ENCODE measurements around the gene UTP4.
A peak's percentile ranks its signal among the peaks of the same experiment; 100 is the strongest.

UTP4 gene

DNA sequence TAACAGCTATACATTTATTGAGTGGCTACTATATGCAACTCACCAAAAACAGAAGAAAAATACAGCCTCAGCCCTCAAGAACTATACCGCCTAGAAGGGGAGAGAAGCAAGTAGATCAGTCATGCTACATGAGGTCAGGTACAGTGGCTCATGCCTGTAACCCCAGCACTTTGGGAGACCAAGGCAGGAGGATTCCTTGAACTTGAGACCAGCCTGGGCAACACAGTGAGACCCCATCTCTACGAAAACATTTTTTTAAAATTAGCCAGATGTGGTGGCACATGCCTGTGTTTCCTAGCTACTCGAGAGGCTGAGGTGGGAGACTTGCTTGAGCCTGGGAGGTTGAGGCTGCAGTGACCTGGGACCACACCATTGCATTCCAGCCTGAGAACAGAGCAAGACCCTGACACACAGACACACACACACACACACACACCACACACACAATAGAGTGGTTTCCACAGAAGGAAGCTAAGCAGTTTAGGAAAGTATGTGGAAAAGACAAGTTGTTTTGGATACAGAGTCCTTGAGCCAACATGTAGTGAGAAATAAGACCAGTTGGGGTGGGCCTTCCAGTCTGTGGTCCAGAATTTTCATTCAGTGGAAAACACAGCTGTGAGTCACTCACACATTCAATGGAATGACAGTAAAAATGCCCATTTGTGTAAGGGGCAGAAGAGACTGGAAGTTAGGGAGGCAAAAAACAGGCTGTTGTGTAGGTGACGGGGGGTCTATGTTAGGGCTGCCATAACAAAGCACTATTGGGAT, 43.8 kb downstream of the UTP4 start:
- DNase-seq (ENCODE audit: low spot score): no peak

GRCh38 chr16:69179328-69180010, 47.0 kb downstream of the UTP4 start:
- DNase-seq (ENCODE audit: low spot score): no peak

- DNase-seq (ENCODE audit: low spot score): no peak
These were observed 47.5 kb downstream of the UTP4 start for GRCh38 chr16:69180011-69180338.

- peak; percentile 47 for DNase-seq (ENCODE audit: low spot score)
These were observed 50.4 kb downstream of the UTP4 start for GRCh38 chr16:69182730-69183416.

DNA sequence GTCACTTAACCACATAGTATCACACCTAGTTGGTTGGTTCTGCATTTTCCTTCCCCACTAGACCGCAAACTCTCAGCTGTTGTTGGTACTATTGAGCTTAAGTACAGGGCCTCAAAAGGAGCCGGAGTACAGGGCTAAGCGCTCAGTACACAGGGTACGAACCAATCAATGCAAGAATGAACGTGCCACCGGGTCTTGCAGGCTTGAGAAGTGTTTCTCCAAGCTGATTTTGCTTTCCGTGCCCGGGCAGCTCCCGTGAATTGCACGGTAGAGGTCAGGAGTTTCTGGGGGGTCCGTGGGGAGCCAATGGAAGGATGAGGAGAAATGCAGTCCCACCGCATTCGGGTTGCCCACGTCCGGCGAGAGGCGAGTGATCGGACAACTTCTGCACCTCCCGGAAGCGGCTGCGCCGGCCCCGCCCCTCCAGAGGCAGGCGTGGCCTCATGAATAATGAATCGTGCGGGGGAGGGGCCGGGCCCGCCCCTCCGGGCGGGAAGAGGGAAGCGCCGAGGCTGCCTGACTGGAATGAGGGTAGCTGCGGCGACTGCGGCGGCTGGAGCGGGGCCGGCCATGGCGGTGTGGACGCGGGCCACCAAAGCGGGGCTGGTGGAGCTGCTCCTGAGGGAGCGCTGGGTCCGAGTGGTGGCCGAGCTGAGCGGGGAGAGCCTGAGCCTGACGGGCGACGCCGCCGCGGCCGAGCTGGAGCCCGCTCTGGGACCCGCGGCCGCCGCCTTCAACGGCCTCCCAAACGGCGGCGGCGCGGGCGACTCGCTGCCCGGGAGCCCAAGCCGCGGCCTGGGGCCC, 54.4 kb downstream of the UTP4 start, which contains the start of gene SNTB2:
Gene SNTB2, plus strand, starts transcription at position 523 of the 804 bp plus-strand sequence. Its CDS starts 3 bp downstream, at position 526.
- peak; percentile 96 for DNase-seq (ENCODE audit: low spot score)

DNA sequence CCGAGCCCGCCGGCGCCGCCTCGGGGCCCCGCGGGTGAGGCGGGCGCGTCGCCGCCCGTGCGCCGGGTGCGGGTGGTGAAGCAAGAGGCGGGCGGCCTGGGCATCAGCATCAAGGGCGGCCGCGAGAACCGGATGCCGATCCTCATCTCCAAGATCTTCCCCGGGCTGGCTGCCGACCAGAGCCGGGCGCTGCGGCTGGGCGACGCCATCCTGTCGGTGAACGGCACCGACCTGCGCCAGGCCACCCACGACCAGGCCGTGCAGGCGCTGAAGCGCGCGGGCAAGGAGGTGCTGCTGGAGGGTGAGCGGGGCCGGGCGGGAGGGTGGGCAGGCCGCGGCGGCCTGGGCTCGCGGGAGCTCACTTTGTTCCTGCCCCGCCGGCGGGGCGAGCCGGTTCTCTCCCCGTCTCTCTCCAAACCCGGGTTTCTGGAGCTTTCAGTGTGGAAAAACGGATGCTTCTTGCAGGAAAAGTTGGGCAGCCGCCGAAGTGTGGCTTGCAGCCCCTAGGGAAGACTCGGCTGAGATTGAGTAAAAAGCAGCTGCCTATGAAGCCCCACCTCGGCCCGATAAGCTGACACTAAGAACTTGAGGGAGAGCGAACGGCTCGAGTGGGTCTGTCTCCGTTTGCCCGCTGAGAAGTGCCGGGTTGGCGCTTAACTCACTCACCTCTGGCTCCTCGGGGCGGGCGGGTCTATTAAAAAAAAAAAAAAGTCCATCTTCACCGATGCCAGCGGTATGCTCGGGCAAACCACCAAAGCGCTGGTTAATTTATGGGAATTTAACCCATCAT, 55.2 kb downstream of the UTP4 start:
- peak; percentile 79 for DNase-seq (ENCODE audit: low spot score)

DNA sequence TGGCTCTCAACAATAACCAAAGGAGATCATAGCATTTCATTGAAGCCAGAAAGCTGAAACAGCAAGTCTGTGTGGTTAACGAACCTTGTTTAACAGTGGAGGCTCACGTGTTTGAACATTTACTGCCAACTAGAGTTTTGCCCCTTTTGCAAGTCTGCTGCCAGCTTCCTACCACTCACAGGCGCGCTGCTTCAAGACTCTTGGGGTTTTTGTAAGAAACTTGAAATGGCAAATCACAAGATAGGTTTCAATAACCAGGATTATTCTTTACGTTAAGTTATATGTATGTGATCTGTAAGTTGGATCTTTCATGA, 55.7 kb downstream of the UTP4 start:
- DNase-seq (ENCODE audit: low spot score): no peak

- no peak for DNase-seq (ENCODE audit: low spot score)
These were observed 56.3 kb downstream of the UTP4 start for GRCh38 chr16:69188716-69189115.

DNA sequence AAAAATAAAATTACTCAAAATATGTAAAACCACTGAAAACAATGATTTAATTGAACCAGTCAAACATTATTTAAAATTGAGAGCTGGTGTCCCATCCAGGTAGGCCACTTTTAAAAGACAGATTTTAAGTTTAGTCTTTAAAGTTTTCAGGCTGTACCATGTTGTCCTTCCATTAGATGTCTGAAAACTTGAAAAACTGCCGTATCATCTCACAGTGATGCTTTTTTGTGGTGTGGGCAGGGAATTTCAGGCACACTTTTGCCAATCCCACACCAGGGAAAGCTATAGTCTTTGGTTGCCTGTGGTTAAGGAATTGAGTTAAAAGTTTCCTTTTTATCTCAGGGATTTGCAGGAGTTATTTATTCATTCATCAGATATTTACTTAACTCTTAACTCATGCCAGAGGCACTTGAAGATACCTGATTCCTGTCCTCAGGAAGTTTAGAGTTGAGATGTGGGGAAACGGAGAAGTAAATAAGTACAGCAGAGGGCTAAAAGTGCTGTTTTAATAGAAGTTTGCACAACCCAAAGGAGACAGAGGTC, 57.7 kb downstream of the UTP4 start:
- DNase-seq (ENCODE audit: low spot score): no peak

DNA sequence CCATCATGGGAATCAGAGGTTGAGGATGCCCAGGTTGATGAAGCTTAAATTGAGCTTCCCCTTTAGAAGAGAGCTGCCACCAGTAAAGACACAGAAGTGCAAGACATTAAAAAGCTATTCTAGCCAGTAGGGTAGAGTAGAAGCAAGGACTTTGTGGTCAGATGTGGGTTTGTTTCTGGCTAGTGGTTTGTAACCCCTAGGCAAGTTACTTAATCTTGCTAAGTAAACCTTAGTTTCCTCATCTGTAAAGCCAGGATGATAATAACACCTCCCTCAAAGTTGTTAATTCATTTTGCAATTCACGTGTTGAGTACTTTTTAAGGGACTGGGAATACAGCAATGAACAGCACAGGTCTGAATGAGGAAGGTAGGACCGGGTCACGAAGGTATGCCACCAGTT, 58.1 kb downstream of the UTP4 start:
- no peak for DNase-seq (ENCODE audit: low spot score)

- no peak for DNase-seq (ENCODE audit: low spot score)
These were observed 58.7 kb downstream of the UTP4 start for GRCh38 chr16:69191136-69191535.

- DNase-seq (ENCODE audit: low spot score): peak; percentile 43
These were observed 61.4 kb downstream of the UTP4 start for GRCh38 chr16:69193855-69194254.

GRCh38 chr16:69194488-69194887, 62.0 kb downstream of the UTP4 start:
- DNase-seq (ENCODE audit: low spot score): no peak

GRCh38 chr16:69195369-69196029, 63.0 kb downstream of the UTP4 start:
- no peak for DNase-seq (ENCODE audit: low spot score)

GRCh38 chr16:69197573-69197972, 65.1 kb downstream of the UTP4 start:
- DNase-seq (ENCODE audit: low spot score): no peak

GRCh38 chr16:69199382-69199781, 66.9 kb downstream of the UTP4 start:
- no peak for DNase-seq (ENCODE audit: low spot score)

- DNase-seq (ENCODE audit: low spot score): no peak
These were observed 68.8 kb downstream of the UTP4 start for GRCh38 chr16:69201291-69201690.

- DNase-seq (ENCODE audit: low spot score): no peak
These were observed 69.3 kb downstream of the UTP4 start for GRCh38 chr16:69201787-69202186.

GRCh38 chr16:69204172-69204571, 71.7 kb downstream of the UTP4 start:
- DNase-seq (ENCODE audit: low spot score): no peak

- no peak for DNase-seq (ENCODE audit: low spot score)
These were observed 77.3 kb downstream of the UTP4 start for GRCh38 chr16:69209735-69210134.

GRCh38 chr16:69217433-69217832, 85.0 kb downstream of the UTP4 start:
- no peak for DNase-seq (ENCODE audit: low spot score)

Measured in D341Med (cell line).